ENCODE measurements around the gene TRAF5.

Gene TRAF5

DNA sequence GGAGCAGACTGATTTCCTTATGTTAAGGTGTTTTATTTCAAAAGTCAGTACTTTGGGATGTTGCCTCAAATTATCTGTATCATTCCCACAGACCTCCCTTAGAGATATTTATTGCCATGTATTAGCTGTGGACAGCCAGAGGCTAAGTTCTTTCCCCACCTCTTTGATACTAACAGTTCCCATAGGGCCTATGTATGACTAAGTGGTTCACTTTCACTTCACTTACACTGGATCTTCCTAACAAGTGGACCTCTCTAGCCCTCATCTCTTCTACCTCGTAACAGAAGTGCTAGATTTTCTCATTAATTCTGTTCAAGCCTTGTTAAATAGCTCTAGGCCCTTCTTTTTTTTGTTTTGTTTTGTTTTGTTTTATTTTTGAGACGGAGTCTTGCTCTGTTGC, 6.2 kb downstream of the TRAF5 start:
- no peak overlapping the region for H3K4me3 ChIP-seq (ENCODE audit: low read depth in 1 of 2, low read length in 2 of 2)

DNA sequence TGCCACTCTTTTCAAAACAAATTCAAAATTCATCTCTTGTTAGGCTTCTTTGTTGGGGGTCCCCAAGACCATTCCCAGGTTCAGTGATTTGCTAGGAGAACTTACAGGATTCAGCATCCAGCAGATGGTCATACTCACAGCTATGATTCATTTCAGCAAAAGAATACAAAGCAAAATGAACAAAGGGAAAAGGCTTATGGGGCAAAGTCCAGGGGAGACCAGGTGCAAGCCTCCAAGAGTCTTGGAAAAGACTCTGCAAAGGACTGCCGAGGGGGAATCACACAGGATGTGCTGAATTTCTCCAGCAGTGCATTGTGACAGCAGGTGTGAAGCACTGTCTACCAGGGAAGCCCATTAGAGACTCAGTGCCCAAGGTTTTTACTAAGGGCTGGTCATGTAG, 7.3 kb downstream of the TRAF5 start:
- Histone ChIP-seq H3K4me2 (ENCODE audit: insufficient read depth, low read length) (no peak overlapping the region), H3K27ac (ENCODE audit: low read length) (no peak overlapping the region), H4K20me1 (ENCODE audit: insufficient read depth, low read length) (no peaks in the 10 kb centered on the region), H3K4me3 (ENCODE audit: low read depth in 1 of 2, low read length in 2 of 2) (no peak overlapping the region), H3K9me3 (ENCODE audit: insufficient read depth, low read length, severe bottlenecking) (no peaks in the 10 kb centered on the region), H3K27me3 (ENCODE audit: insufficient read depth, low read length, poor library complexity) (peaks cover 4% of the 10 kb centered on the region), H3K36me3 (ENCODE audit: insufficient read depth, low read length) (no peaks in the 10 kb centered on the region), H2AFZ (ENCODE audit: low read depth, low read length) (no peak overlapping the region), H3K79me2 (ENCODE audit: insufficient read depth, low read length) (no peaks in the 10 kb centered on the region), H3K4me1 (ENCODE audit: insufficient read depth, low read length) (peaks cover 16% of the 10 kb centered on the region), H3K9ac (ENCODE audit: low read depth, low read length) (no peak overlapping the region)
- no peak for TF ChIP-seq EZH2 (IDR thresholded peaks at IDR 0.05; ENCODE audit: borderline replicate concordance, low read depth, low read length, severe bottlenecking)
- no peak for TF ChIP-seq CTCF (IDR thresholded peaks at IDR 0.05; ENCODE audit: borderline replicate concordance, extremely low read depth, low read length, poor library complexity, severe bottlenecking)
- ATAC-seq (ENCODE audit: insufficient read depth, low read depth) (no peak), DNase-seq (no peak)

More for the DNA sequence above, 6.2 kb downstream of the TRAF5 start:
- TF ChIP-seq CTCF (IDR thresholded peaks at IDR 0.05; ENCODE audit: borderline replicate concordance, extremely low read depth, low read length, poor library complexity, severe bottlenecking), result no peak
- no peak for TF ChIP-seq EZH2 (IDR thresholded peaks at IDR 0.05; ENCODE audit: borderline replicate concordance, low read depth, low read length, severe bottlenecking)
- no peak overlapping the region for H2AFZ ChIP-seq (ENCODE audit: low read depth, low read length)
- H3K36me3 ChIP-seq (ENCODE audit: insufficient read depth, low read length), result no peaks in the 10 kb centered on the region
- ATAC-seq (ENCODE audit: insufficient read depth, low read depth), result no peak
- H3K27ac ChIP-seq (ENCODE audit: low read length), result no peak overlapping the region
- 0 out of 2 replicates have a peak, but pooled peaks cover 5% of the 10 kb centered on the region for H4K20me1 ChIP-seq (ENCODE audit: insufficient read depth, low read length)
- no peak for DNase-seq
- H3K79me2 ChIP-seq (ENCODE audit: insufficient read depth, low read length), result no peaks in the 10 kb centered on the region
- no peaks in the 10 kb centered on the region for H3K9me3 ChIP-seq (ENCODE audit: insufficient read depth, low read length, severe bottlenecking)
- no peak overlapping the region for H3K4me2 ChIP-seq (ENCODE audit: insufficient read depth, low read length)
- peaks cover 12% of the 10 kb centered on the region for H3K27me3 ChIP-seq (ENCODE audit: insufficient read depth, low read length, poor library complexity)
- H3K4me1 ChIP-seq (ENCODE audit: insufficient read depth, low read length), result peaks cover 23% of the 10 kb centered on the region
- H3K9ac ChIP-seq (ENCODE audit: low read depth, low read length), result no peak overlapping the region

- H3K9me3 ChIP-seq (ENCODE audit: insufficient read depth, low read length, severe bottlenecking), result no peaks in the 10 kb centered on the region
- no peak overlapping the region for H3K27ac ChIP-seq (ENCODE audit: low read length)
- H3K27me3 ChIP-seq (ENCODE audit: insufficient read depth, low read length, poor library complexity), result peaks cover 4% of the 10 kb centered on the region
- H3K36me3 ChIP-seq (ENCODE audit: insufficient read depth, low read length), result no peaks in the 10 kb centered on the region
- ATAC-seq (ENCODE audit: insufficient read depth, low read depth) (no peak), DNase-seq (no peak)
- no peak overlapping the region for H2AFZ ChIP-seq (ENCODE audit: low read depth, low read length)
- H3K4me3 ChIP-seq (ENCODE audit: low read depth in 1 of 2, low read length in 2 of 2), result no peak overlapping the region
- H3K9ac ChIP-seq (ENCODE audit: low read depth, low read length), result no peak overlapping the region
- TF ChIP-seq CTCF (IDR thresholded peaks at IDR 0.05; ENCODE audit: borderline replicate concordance, extremely low read depth, low read length, poor library complexity, severe bottlenecking) (no peak), EZH2 (IDR thresholded peaks at IDR 0.05; ENCODE audit: borderline replicate concordance, low read depth, low read length, severe bottlenecking) (no peak)
- H4K20me1 ChIP-seq (ENCODE audit: insufficient read depth, low read length), result no peaks in the 10 kb centered on the region; the same call in 1 of the 2 replicates
- no peak overlapping the region for H3K4me2 ChIP-seq (ENCODE audit: insufficient read depth, low read length)
- no peaks in the 10 kb centered on the region for H3K79me2 ChIP-seq (ENCODE audit: insufficient read depth, low read length)
- H3K4me1 ChIP-seq (ENCODE audit: insufficient read depth, low read length), result peaks cover 12% of the 10 kb centered on the region
Measured at GRCh38 chr1:211334986-211335385, 8.4 kb downstream of the TRAF5 start.
